CD4-positive, alpha-beta memory T cell (primary cell): Measurements from ENCODE around the gene SIRT5. TPM values are rescaled to one million over a fixed set of nuclear protein-coding genes. Genes with fewer than 3 reads are reported as not detected.

Source experiments
- CTCF ChIA-PET: fragments of 350-600 bp; sonication (Branson Sonifier 250); formaldehyde crosslinking; loops from one replicate; lab custom pipeline; 2021; ENCODE audit warnings: inconsistent platforms; ENCODE audit not compliant: partially characterized antibody; lab: Charles Lee
- POLR2A ChIA-PET: fragments of 350-600 bp; sonication (Branson Sonifier 250); formaldehyde crosslinking; loops from one replicate; lab custom pipeline; 2021; ENCODE audit not compliant: partially characterized antibody; lab: Charles Lee
- DNase-seq, 5 donors: peaks; one replicate each; pipeline versions ENCODE4 v3.0.0 to v3.0.0-alpha.2; 2020 to 2022; ENCODE audit warnings: mixed read lengths in 1 of 5
- H3K27ac ChIP-seq: one replicate; pipeline ENCODE4 v1.7.0; 2013; ENCODE audit warnings: low read depth, low read length
- H3K27me3 ChIP-seq: 2 replicates; pipeline ENCODE4 v1.7.0; 2013; ENCODE audit warnings: mild to moderate bottlenecking, low read length, moderate library complexity; ENCODE audit not compliant: insufficient read depth
- H3K36me3 ChIP-seq: 2 replicates; pipeline ENCODE4 v1.7.0; 2013; ENCODE audit warnings: mild to moderate bottlenecking, low read length, moderate library complexity; ENCODE audit not compliant: insufficient read depth
- H3K4me1 ChIP-seq: 2 replicates; pipeline ENCODE4 v1.7.0; 2013; ENCODE audit warnings: mild to moderate bottlenecking, low read length, moderate library complexity; ENCODE audit not compliant: insufficient read depth
- H3K4me3 ChIP-seq, 2 donors: one replicate each; pipeline ENCODE4 v1.7.0; 2013; ENCODE audit warnings: low read length in 2 of 2, mild to moderate bottlenecking in 1 of 2
- H3K9me3 ChIP-seq, 2 donors: one replicate each; pipeline ENCODE4 v1.7.0; 2013; ENCODE audit warnings: low read length in 2 of 2, control low read depth in 1 of 2; ENCODE audit not compliant: control insufficient read depth in 1 of 2
- H3K27ac Mint-ChIP-seq, 7 donors: one replicate each; pipeline ENCODE4 v1.8.0; 2020 to 2021; ENCODE audit warnings: mixed read lengths in 7 of 7, mild to moderate bottlenecking in 6 of 7, inconsistent platforms in 3 of 7, moderate library complexity in 3 of 7
- H3K27me3 Mint-ChIP-seq, 2 donors: one replicate each; pipeline ENCODE4 v1.8.0; 2020 to 2021; ENCODE audit warnings: mixed read lengths in 2 of 2
- H3K36me3 Mint-ChIP-seq, 2 donors: one replicate each; pipeline ENCODE4 v1.8.0; 2020 to 2021; ENCODE audit warnings: mixed read lengths in 2 of 2, inconsistent platforms in 1 of 2, mild to moderate bottlenecking in 1 of 2
- H3K4me1 Mint-ChIP-seq, 4 donors: one replicate each; pipeline ENCODE4 v1.8.0; 2020 to 2021; ENCODE audit warnings: mixed read lengths in 4 of 4, mild to moderate bottlenecking in 1 of 4
- H3K4me3 Mint-ChIP-seq, 8 donors: one replicate each; pipeline ENCODE4 v1.8.0; 2020 to 2021; ENCODE audit warnings: mixed read lengths in 8 of 8, mild to moderate bottlenecking in 7 of 8, moderate library complexity in 6 of 8, inconsistent platforms in 3 of 8
- H3K9me3 Mint-ChIP-seq, 8 donors: one replicate each; pipeline ENCODE4 v1.8.0; 2020 to 2021; ENCODE audit warnings: mixed read lengths in 8 of 8, mild to moderate bottlenecking in 5 of 8, inconsistent platforms in 3 of 8, moderate library complexity in 1 of 8
- intact Hi-C: fragments of 100-400 bp; cut with micrococcal nuclease; formaldehyde crosslinking; loops from one replicate; pipeline ENCODE4 v1.15.1; 2023
- polyA plus RNA-seq, 2 donors: library from polyadenylated mRNA; unstranded; fragments of 300-500 nt; fragmentation: Illumina TruSeq; gene quantifications; one replicate each; pipeline ENCODE4 v1.2.3, GENCODE V29; 2021
- total RNA-seq, 2 experiments: library from RNA; stranded (reverse); gene quantifications; one replicate each; pipeline ENCODE4 v1.2.3, GENCODE V29; 2021

The SIRT5 gene
- total and polyA plus RNA-seq, 4 experiments from 2014 or later = 13.2 to 20.6 (median 17.9) TPM

- intact Hi-C loops = no loop called here
- Histone ChIP-seq H3K9me3 (no peaks in the 10 kb centered on the region), H3K4me3 (no peak overlapping the region), H3K36me3 (no peaks in the 10 kb centered on the region), H3K4me1 (no peaks in the 10 kb centered on the region), H3K27me3 (no peaks in the 10 kb centered on the region), H3K27ac (no peak overlapping the region)
- ChIA-PET CTCF (interaction anchor here (6.3 kb wide), 1 partner anchor 12 kb away, joined by 49 read pairs; the partner anchor contains the start of gene SIRT5), POLR2A (interaction anchor here (1.0 kb wide), 1 partner anchor 13 kb away, joined by 4 read pairs; the partner anchor contains the start of gene SIRT5)
- Mint-ChIP-seq H3K27ac (peak overlapping the region in 1 of 7 donors; percentile 4), H3K36me3 (no peaks in the 10 kb centered on the region), H3K4me1 (no peaks in the 10 kb centered on the region), H3K4me3 (no peak overlapping the region), H3K27me3 (peaks cover 0 to 3% of the 10 kb centered on the region in 2 donors), H3K9me3 (no peaks in the 10 kb centered on the region)
- DNase-seq = no peak
Measured at GRCh38 chr6:13561624-13562267, 12.7 kb upstream of the SIRT5 start.

GRCh38 chr6:13563009-13563408 is 11.4 kb upstream of the SIRT5 start:
- Histone ChIP-seq H3K4me3 (no peak overlapping the region), H3K9me3 (no peaks in the 10 kb centered on the region), H3K36me3 (no peaks in the 10 kb centered on the region), H3K4me1 (no peaks in the 10 kb centered on the region), H3K27ac (no peak overlapping the region), H3K27me3 (no peaks in the 10 kb centered on the region)
- Mint-ChIP-seq H3K27ac (no peak overlapping the region), H3K4me1 (no peaks in the 10 kb centered on the region), H3K4me3 (no peak overlapping the region), H3K36me3 (no peaks in the 10 kb centered on the region), H3K27me3 (peaks cover 0 to 5% of the 10 kb centered on the region in 2 donors), H3K9me3 (no peaks in the 10 kb centered on the region)
- ChIA-PET CTCF (interaction anchor here (6.3 kb wide), 1 partner anchor 10 kb away, joined by 49 read pairs; the partner anchor contains the start of gene SIRT5), POLR2A (no interaction called here)
- intact Hi-C loops = no loop called here
- DNase-seq = no peak

- H3K4me3 ChIP-seq = no peak overlapping the region
- no peaks in the 10 kb centered on the region for H3K9me3 ChIP-seq
- ChIA-PET CTCF (interaction anchor here (1.0 kb wide), 1 partner anchor 9 kb away, joined by 4 read pairs; the partner anchor contains the start of gene SIRT5), POLR2A (no interaction called here)
- no peaks in the 10 kb centered on the region for H3K27me3 ChIP-seq
- H3K27ac ChIP-seq = no peak overlapping the region
- H3K27me3 Mint-ChIP-seq = peaks cover 3 to 11% of the 10 kb centered on the region in 2 donors
- H3K9me3 Mint-ChIP-seq = no peaks in the 10 kb centered on the region
- no peaks in the 10 kb centered on the region for H3K36me3 Mint-ChIP-seq
- no peaks in the 10 kb centered on the region for H3K4me1 ChIP-seq
- H3K36me3 ChIP-seq = no peaks in the 10 kb centered on the region
- H3K27ac Mint-ChIP-seq = no peak overlapping the region
- DNase-seq = no peak
- no peak overlapping the region for H3K4me3 Mint-ChIP-seq
- H3K4me1 Mint-ChIP-seq = no peaks in the 10 kb centered on the region
- intact Hi-C loops = no loop called here
Measured at GRCh38 chr6:13565921-13566320, 8.5 kb upstream of the SIRT5 start.

- CTCF ChIA-PET = interaction anchor here (1.0 kb wide), 1 partner anchor 8 kb away, joined by 4 read pairs; the partner anchor contains the start of gene SIRT5
- no peaks in the 10 kb centered on the region for H3K9me3 ChIP-seq
- no peaks in the 10 kb centered on the region for H3K36me3 Mint-ChIP-seq
- no peaks in the 10 kb centered on the region for H3K4me1 ChIP-seq
- peaks cover 3 to 11% of the 10 kb centered on the region in 2 donors for H3K27me3 Mint-ChIP-seq
- no peaks in the 10 kb centered on the region for H3K4me1 Mint-ChIP-seq
- no peaks in the 10 kb centered on the region for H3K27me3 ChIP-seq
- no peaks in the 10 kb centered on the region for H3K9me3 Mint-ChIP-seq
- no peaks in the 10 kb centered on the region for H3K36me3 ChIP-seq
- H3K27ac Mint-ChIP-seq = no peak overlapping the region
- no peak overlapping the region for H3K4me3 ChIP-seq
- no peak overlapping the region for H3K4me3 Mint-ChIP-seq
- intact Hi-C loops = no loop called here
- POLR2A ChIA-PET = no interaction called here
- no peak for DNase-seq
- H3K27ac ChIP-seq = no peak overlapping the region
Measured at GRCh38 chr6:13566500-13566899, 7.9 kb upstream of the SIRT5 start.

GRCh38 chr6:13568970-13569369 is 5.4 kb upstream of the SIRT5 start:
- peaks cover 3 to 11% of the 10 kb centered on the region in 2 donors for H3K27me3 Mint-ChIP-seq
- H3K27me3 ChIP-seq = no peaks in the 10 kb centered on the region
- H3K4me3 Mint-ChIP-seq = no peak overlapping the region
- peaks cover 0 to 20% (median 10%) of the 10 kb centered on the region in 4 donors for H3K4me1 Mint-ChIP-seq
- H3K36me3 Mint-ChIP-seq = no peaks in the 10 kb centered on the region
- no peak overlapping the region for H3K4me3 ChIP-seq
- no peak overlapping the region for H3K27ac Mint-ChIP-seq
- ChIA-PET POLR2A (interaction anchor here (1.0 kb wide), 1 partner anchor 47 kb away, joined by 3 read pairs; no protein-coding TSS in a partner anchor), CTCF (interaction anchor here (0.7 kb wide), 1 partner anchor 231 kb away, joined by 3 read pairs; no protein-coding TSS in a partner anchor)
- peaks cover 8% of the 10 kb centered on the region for H3K4me1 ChIP-seq
- H3K27ac ChIP-seq = no peak overlapping the region
- intact Hi-C loops = no loop called here
- no peaks in the 10 kb centered on the region for H3K9me3 ChIP-seq
- no peak for DNase-seq
- no peaks in the 10 kb centered on the region for H3K9me3 Mint-ChIP-seq
- H3K36me3 ChIP-seq = no peaks in the 10 kb centered on the region

GRCh38 chr6:13572240-13572639 is 2.2 kb upstream of the SIRT5 start:
- Histone ChIP-seq H3K27me3 (no peaks in the 10 kb centered on the region), H3K27ac (no peak overlapping the region), H3K9me3 (no peaks in the 10 kb centered on the region), H3K4me1 (peaks cover 16% of the 10 kb centered on the region), H3K36me3 (no peaks in the 10 kb centered on the region), H3K4me3 (no peak overlapping the region)
- peak overlapping the region in 5 of 8 donors; percentile 13 to 54 (median 44) for H3K4me3 Mint-ChIP-seq
- peaks cover 13 to 40% (median 24%) of the 10 kb centered on the region in 4 donors for H3K4me1 Mint-ChIP-seq
- H3K9me3 Mint-ChIP-seq = no peaks in the 10 kb centered on the region
- DNase-seq = no peak
- H3K27ac Mint-ChIP-seq = peak overlapping the region in 5 of 7 donors; percentile 44 to 98 (median 62)
- ChIA-PET CTCF (interaction anchor here (0.8 to 6.6 kb wide), 8 partner anchors 11 to 474 kb away, joined by 3 to 74 read pairs (median 3); partner anchors contain the start of gene NOL7), POLR2A (no interaction called here)
- intact Hi-C loops = loop anchor here (5.0 kb wide), 1 partner anchor 495 kb away; no protein-coding TSS in a partner anchor
- H3K27me3 Mint-ChIP-seq = peaks cover 3 to 5% of the 10 kb centered on the region in 2 donors
- peaks cover 0 to 7% of the 10 kb centered on the region in 2 donors for H3K36me3 Mint-ChIP-seq
